Heart left ventricle (tissue), 13 donors: ENCODE data around the gene APLP2.

Experiments used
- CTCF ChIP-seq, 12 donors: fragments of 200-600 bp; sonication (generic) in 4 of 12; IDR thresholded peaks; one replicate each; pipeline versions ENCODE4 v1.5.0 to v1.8.0; 2018 to 2022; ENCODE audit warnings: antibody characterized with exemption in 12 of 12, mild to moderate bottlenecking in 5 of 12
- POLR2A ChIP-seq, 2 donors: fragments of 450-650 bp; IDR thresholded peaks; one replicate each; pipeline ENCODE4 v1.6.1; 2017; ENCODE audit warnings: antibody characterized with exemption in 2 of 2, mild to moderate bottlenecking in 2 of 2, moderate library complexity in 2 of 2
- donor health status: ischemic (EF 13 %, LVEDD 7.1; RV severe dilation, severe dysfunction).
- donor health status: DM: no; HTN: yes; CAD: no.
- donor health status: DM: no; HTN: no; CAD: no.
- donor health status: ischemic (EF 25% LVEDD 6.9; RV normal size, moderate dysfunction).
- donor health status: ischemic (EF 25% LVEDD 5.7; RV mildly dilated, moderate dysfunction).
- donor health status: ischemic (EF 35%, LVEDD 5.7; RV mildly dilated, moderate dysfunction).
- donor health status: nonischemic (EF 11% LVEDD 7.7; RV severe dilation, severe dysfunction).
- donor health status: DM: yes; HTN: yes; CAD: no.
- donor health status: PGD.
- donor health status: ischemic (EF 29% LVEDD 5.4; RV normal size, mild dysfunction).
- donor health status: nonischemic (EF 23%, LVEDD 6.1; RV moderate dilation, normal function).

- TF ChIP-seq POLR2A (IDR thresholded peaks at IDR 0.05) (no peak), CTCF (IDR thresholded peaks at IDR 0.05) (no peak)
These were observed 54.4 kb downstream of the APLP2 start for GRCh38 chr11:130124096-130124495.
